ENCODE data around the gene EPS15.

The EPS15 gene

GRCh38 chr1:51365774-51366173 lies 153.3 kb downstream of the EPS15 start:
- Histone ChIP-seq H3K9ac (ENCODE audit: low read length) (no peak overlapping the region), H4K20me1 (ENCODE audit: low read depth, low read length) (no peaks in the 10 kb centered on the region), H3K79me2 (ENCODE audit: insufficient read depth, low read length) (no peaks in the 10 kb centered on the region), H3K27me3 (ENCODE audit: low read length) (no peaks in the 10 kb centered on the region), H3K27ac (ENCODE audit: low read depth, low read length) (no peak overlapping the region), H3K4me2 (ENCODE audit: low read depth, low read length, poor library complexity, severe bottlenecking) (no peak overlapping the region), H3F3A (ENCODE audit: insufficient read depth) (no peaks in the 10 kb centered on the region), H3K36me3 (ENCODE audit: low read length) (peaks cover 9% of the 10 kb centered on the region; the same call in 1 of the 2 replicates), H3K9me2 (replicated peaks; ENCODE audit: insufficient read depth, low read length) (no peaks in the 10 kb centered on the region), H3K4me3 (ENCODE audit: insufficient read depth, low read length, poor library complexity, severe bottlenecking) (no peak overlapping the region), H3K9me3 (ENCODE audit: insufficient read depth, low read length) (no peaks in the 10 kb centered on the region), H2AFZ (ENCODE audit: low read depth, low read length, severe bottlenecking) (no peak overlapping the region)
- TF ChIP-seq CTCF (IDR thresholded peaks at IDR 0.05; ENCODE audit: insufficient read depth, low read length, poor library complexity, severe bottlenecking) (no peak), EZH2phosphoT487 (conservative IDR thresholded peaks at IDR 0.05; ENCODE audit: low read length) (no peak)

GRCh38 chr1:51359879-51360278 lies 159.2 kb downstream of the EPS15 start:
- H3K4me3 ChIP-seq (ENCODE audit: insufficient read depth, low read length, poor library complexity, severe bottlenecking): no peak overlapping the region
- H2AFZ ChIP-seq (ENCODE audit: low read depth, low read length, severe bottlenecking): no peak overlapping the region
- no peak overlapping the region for H3K9ac ChIP-seq (ENCODE audit: low read length)
- no peak overlapping the region for H3K4me2 ChIP-seq (ENCODE audit: low read depth, low read length, poor library complexity, severe bottlenecking)
- no peak for TF ChIP-seq CTCF (IDR thresholded peaks at IDR 0.05; ENCODE audit: insufficient read depth, low read length, poor library complexity, severe bottlenecking)
- TF ChIP-seq EZH2phosphoT487 (conservative IDR thresholded peaks at IDR 0.05; ENCODE audit: low read length): no peak
- H3K27ac ChIP-seq (ENCODE audit: low read depth, low read length): no peak overlapping the region
- H3F3A ChIP-seq (ENCODE audit: insufficient read depth): no peaks in the 10 kb centered on the region
- no peaks in the 10 kb centered on the region for H3K79me2 ChIP-seq (ENCODE audit: insufficient read depth, low read length)
- H3K9me2 ChIP-seq (replicated peaks; ENCODE audit: insufficient read depth, low read length): no peaks in the 10 kb centered on the region
- H3K9me3 ChIP-seq (ENCODE audit: insufficient read depth, low read length): no peaks in the 10 kb centered on the region
- H3K36me3 ChIP-seq (ENCODE audit: low read length): peaks cover 30% of the 10 kb centered on the region; the same call in 1 of the 2 replicates
- H4K20me1 ChIP-seq (ENCODE audit: low read depth, low read length): no peaks in the 10 kb centered on the region
- H3K27me3 ChIP-seq (ENCODE audit: low read length): no peaks in the 10 kb centered on the region

GRCh38 chr1:51355382-51355781 lies 163.7 kb downstream of the EPS15 start:
- Histone ChIP-seq H3K9me3 (ENCODE audit: insufficient read depth, low read length) (no peaks in the 10 kb centered on the region), H3K79me2 (ENCODE audit: insufficient read depth, low read length) (no peaks in the 10 kb centered on the region), H4K20me1 (ENCODE audit: low read depth, low read length) (no peaks in the 10 kb centered on the region), H3K4me3 (ENCODE audit: insufficient read depth, low read length, poor library complexity, severe bottlenecking) (no peak overlapping the region), H3K27me3 (ENCODE audit: low read length) (no peaks in the 10 kb centered on the region), H2AFZ (ENCODE audit: low read depth, low read length, severe bottlenecking) (no peak overlapping the region), H3K4me2 (ENCODE audit: low read depth, low read length, poor library complexity, severe bottlenecking) (no peak overlapping the region), H3K9me2 (replicated peaks; ENCODE audit: insufficient read depth, low read length) (no peaks in the 10 kb centered on the region), H3F3A (ENCODE audit: insufficient read depth) (no peaks in the 10 kb centered on the region), H3K36me3 (ENCODE audit: low read length) (peaks cover 19% of the 10 kb centered on the region; the same call in 1 of the 2 replicates), H3K9ac (ENCODE audit: low read length) (no peak overlapping the region), H3K27ac (ENCODE audit: low read depth, low read length) (no peak overlapping the region)
- no peak for TF ChIP-seq EZH2phosphoT487 (conservative IDR thresholded peaks at IDR 0.05; ENCODE audit: low read length)
- no peak for TF ChIP-seq CTCF (IDR thresholded peaks at IDR 0.05; ENCODE audit: insufficient read depth, low read length, poor library complexity, severe bottlenecking)
